Activated CD4-positive, alpha-beta T cell treated with anti-CD3 and anti-CD28 coated beads, Interleukin-2, amount 50 U/mL, for 16 hours (primary cell): ENCODE data around the gene MPHOSPH10.
"Not testable (repeated sequence)": the region's sequence is repeated elsewhere in the genome, so short reads cannot be mapped to it uniquely, and the experiment has no call there.

Experiments used
- DNase-seq: peaks from one replicate; pipeline ENCODE4 v3.0.0-alpha.2; 2020

MPHOSPH10 gene, protein sequence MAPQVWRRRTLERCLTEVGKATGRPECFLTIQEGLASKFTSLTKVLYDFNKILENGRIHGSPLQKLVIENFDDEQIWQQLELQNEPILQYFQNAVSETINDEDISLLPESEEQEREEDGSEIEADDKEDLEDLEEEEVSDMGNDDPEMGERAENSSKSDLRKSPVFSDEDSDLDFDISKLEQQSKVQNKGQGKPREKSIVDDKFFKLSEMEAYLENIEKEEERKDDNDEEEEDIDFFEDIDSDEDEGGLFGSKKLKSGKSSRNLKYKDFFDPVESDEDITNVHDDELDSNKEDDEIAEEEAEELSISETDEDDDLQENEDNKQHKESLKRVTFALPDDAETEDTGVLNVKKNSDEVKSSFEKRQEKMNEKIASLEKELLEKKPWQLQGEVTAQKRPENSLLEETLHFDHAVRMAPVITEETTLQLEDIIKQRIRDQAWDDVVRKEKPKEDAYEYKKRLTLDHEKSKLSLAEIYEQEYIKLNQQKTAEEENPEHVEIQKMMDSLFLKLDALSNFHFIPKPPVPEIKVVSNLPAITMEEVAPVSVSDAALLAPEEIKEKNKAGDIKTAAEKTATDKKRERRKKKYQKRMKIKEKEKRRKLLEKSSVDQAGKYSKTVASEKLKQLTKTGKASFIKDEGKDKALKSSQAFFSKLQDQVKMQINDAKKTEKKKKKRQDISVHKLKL

DNA sequence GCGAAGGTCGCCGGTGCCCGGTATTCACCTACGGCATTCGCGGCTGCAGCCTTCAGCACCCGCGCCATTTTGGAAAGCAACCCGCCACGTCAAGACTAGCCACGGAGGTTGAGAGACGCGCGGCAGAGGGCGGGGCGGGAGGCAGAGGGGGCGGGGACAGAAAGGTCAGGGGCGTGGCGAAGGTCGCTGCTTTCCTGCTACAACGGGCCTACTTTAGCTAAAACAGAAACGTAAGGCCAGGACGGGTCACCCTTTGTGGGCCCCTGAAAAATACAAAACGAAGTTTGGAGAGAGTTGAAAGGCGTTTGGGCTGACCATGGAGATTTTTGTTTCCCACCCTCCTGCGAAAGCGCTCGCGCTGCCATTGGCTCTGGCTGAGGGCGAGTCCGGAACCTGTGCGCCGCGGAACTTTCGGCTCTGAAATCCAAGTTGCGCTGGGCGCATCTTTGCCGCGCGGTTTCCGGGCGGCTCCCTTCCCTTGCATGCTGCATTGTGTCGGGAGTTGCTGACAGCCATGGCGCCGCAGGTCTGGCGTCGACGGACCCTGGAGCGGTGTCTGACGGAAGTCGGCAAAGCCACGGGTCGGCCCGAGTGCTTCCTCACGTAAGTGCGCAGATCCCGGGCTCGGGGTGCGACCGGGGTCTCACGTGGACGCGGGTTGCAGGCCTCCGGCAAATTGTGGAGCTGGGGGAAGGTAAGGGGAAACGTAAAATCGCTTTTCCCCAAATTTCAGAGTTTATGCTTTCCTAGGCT is at the start of gene MPHOSPH10, which contains the start of gene MCEE:
Gene MPHOSPH10, plus strand, starts transcription at position 483 of the 753 bp plus-strand sequence. Its CDS starts 32 bp downstream, at position 515.
Gene MCEE, minus strand, starts transcription at position 78 of the 753 bp plus-strand sequence. Its CDS starts 10 bp downstream, at position 68.
- peak; percentile 93 for DNase-seq

DNA sequence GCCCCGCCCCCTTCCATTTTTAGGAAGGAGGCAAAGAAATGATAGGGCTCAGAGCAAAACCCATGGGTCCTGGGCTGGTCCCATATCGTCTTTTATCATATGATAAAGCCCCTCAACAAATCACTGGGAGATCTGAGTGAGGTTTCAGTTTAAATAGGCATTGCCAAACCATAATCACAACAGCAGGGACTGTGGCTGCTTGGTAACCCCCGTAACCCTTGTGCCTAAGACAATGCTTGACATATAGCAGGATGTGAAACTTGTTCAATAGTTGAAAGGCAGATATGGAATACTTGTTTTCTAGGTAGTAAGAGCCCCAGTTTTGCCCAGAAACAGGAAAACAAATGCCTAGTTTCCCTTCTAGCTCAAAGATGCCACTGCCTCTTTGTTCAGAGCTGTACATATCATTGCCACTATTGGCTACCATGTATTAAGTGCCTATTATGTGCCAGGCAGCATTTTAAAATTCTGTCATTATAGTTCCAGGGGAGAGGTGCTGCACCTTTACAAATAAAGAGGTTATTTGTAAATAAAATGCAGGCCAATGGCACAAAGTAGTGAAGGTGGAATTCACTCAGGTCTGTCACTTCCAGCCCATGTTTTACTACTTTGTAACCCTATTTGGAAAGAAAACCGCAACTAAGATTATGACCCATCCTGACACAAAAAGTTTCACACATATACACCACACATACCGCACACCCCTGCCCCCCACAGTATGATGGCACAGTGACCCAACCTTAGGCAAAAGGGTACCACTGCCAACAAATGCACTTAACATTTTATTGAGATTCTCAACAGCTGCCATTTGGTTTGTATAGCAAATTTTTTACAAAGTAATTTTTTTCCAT is 47.8 kb upstream of the MPHOSPH10 start:
- peak; percentile 88 for DNase-seq

DNA sequence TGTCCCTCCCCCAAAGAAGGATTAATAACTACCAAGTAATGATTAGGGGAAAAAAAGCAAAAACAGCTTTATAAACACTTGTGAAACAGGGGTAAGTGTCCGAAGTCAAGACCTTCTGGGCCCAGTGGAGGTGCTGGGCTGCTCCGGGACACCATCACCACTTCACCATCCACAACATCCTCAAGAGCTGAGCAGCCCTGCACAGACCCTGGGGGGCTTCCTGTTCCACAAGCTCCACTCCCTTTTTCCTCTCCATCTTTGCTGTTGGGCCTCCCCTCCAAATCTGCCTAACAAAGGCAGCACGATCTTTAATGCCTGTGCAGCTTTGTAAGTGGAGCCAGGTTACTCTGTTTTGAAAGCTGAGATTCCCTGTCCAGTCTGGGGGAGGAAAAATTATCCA is 47.1 kb upstream of the MPHOSPH10 start:
- DNase-seq, result not testable (repeated sequence)

DNA sequence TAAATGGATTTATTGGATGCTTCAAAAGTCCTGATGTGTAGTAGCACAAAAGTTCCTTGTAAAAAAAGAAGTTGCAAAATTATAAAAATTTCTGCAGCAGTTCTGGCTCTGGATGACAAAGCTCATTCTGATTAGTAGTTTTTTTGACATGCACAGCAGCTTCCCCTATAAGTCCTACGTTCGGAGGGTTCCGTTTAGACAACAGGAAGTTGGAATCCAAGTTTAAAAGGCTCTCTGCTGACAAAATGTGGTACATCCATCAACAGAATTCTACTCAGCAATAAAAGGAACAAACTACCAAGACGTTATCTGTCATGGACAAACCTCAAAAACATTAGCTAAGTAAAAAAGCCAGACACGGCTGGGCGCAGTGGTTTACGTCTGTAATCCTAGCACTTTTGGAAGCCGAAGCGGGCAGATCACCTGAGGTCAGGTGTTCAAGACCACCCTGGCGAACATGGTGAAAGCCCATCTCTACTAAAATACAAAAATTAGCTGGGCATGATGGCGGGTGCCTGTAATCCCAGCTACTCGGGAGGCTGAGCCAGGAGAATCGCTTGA is 46.6 kb upstream of the MPHOSPH10 start:
- DNase-seq, result not testable (repeated sequence)

DNA sequence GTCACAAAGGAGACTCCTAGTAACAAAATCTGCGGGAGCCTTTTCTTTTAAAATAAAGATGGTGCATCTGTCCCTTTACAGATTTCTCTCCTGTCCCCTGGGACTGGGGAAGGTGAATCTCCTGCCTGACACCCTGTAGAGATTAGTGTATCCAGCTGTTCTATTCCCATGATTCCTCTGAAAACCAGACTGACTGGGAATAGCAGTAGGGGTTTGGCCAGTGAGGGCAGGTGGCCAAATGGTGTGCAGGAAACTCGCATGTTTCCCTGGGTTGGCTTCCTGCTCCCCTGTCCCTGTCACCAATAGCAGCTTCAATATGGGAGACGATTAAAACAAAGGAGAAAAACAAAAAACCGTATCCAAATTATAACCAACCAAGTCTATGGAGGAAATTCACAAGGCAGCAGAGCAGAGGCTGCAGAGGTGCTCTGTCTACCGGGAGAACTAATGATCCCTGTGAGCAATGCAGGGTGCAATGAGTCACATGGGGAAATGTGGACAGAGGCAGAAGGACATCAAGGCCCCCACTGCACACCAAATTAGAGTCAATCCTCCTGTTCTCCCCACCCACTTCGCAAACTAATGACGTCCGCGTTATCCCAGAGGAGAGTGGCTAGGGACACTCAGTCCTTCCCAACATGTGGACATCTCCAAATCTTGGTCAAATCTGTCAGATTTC is 45.0 kb upstream of the MPHOSPH10 start:
- DNase-seq, result not testable (repeated sequence)

DNA sequence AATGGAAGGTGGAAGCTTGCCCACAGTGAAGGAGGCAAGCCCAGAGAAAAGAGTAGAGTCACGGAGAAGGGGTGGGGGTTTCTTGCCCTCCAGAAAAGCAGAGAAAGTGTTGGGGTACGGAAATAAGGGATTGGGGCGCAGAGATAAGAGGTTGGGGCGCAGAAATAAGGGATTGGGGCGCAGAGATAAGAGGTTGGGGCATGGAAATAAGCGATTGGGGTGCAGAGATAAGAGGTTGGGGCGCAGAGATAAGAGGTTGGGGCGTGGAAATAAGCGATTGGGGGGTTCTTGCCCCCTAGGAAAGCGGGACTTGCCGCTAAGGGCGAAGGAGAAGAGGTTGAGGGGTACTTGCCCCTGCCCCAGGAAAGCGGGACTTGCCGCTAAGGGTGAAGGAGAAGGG is 41.0 kb upstream of the MPHOSPH10 start:
- not testable (repeated sequence) for DNase-seq

DNA sequence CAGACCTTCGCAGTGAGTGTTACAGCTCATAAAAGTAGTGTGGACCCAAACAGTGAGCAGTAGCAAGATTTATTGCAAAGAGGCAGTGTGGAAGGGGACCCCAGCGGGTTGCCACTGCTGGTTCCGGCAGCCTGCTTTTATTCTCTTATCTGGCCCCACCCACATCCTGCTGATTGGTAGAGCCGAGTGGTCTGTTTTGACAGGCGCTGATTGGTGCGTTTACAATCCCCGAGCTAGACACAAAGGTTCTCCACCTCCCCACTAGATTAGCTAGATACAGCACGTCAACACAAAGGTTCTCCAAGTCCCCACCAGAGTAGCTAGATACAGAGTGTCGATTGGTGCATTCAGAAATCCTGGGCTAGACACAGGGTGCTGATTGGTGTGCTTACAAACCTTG is 38.6 kb upstream of the MPHOSPH10 start:
- DNase-seq, result not testable (repeated sequence)

DNA sequence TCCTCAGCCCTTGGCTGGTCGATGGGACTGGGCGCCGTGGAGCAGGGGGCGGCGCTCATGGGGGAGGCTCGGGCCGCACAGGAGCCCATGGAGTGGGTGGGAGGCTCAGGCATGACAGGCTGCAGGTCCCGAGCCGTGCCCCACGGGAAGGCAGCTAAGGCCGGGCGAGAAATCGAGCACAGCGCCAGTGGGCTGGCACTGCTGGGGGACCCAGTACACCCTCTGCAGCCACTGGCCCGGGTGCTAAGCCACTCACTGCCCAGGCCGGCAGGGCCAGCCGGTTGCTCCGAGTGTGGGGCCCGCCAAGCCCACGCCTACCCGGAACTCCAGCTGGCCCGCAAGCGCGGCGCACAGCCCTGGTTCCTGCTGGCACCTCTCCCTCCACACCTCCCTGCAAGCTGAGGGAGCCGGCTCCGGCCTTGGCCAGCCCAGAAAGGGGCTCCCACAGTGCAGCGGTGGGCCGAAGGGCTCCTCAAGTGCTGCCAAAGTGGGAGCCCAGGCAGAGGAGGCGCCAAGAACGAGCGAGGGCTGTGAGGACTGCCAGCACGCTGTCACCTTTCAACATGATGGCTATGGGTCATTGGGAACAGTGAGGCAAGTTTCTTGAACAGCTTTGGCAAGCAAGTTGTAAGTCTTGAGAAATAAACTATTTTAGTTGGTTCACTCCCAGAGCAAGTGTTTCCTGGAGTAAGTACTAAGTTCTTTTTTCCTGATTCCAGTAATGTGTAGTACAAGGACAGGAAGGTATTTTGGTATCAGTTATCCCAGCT is 37.8 kb upstream of the MPHOSPH10 start:
- DNase-seq, result not testable (repeated sequence)

DNA sequence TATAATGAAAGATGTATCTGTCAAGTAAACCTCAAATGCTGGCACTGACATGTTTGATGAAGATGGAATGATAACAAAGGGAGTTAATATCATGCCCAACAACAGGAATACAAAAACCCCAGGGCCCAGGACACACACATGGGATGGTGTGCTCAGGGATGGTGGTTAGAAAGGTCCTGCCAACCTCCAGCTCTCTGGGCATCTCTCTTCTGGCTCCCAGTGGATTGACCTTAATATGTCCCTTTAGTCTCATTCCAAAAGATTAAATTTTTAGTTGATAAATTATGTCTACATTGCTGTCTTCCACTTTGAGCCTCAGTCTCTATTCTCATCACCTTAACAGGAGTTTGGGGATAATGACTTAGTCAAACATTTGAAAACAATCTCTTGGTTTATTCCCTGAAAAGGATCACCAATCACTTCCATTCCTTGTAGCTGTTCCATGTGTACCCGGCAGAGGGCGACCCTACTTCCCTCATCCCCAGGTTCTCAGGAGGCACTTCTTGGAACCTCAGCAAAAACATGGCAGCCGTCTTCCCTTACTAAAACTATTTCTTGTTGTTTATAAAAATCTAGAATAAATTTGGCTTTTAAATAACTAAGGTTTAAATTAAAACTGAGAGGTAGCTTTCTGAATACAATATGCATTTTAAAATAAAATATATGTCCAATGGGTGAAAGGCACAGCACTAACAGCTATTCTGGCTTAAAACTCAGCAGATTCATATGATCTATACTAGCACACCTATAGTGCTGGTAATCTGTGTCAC is 30.1 kb upstream of the MPHOSPH10 start:
- DNase-seq, result peak; percentile 46

DNA sequence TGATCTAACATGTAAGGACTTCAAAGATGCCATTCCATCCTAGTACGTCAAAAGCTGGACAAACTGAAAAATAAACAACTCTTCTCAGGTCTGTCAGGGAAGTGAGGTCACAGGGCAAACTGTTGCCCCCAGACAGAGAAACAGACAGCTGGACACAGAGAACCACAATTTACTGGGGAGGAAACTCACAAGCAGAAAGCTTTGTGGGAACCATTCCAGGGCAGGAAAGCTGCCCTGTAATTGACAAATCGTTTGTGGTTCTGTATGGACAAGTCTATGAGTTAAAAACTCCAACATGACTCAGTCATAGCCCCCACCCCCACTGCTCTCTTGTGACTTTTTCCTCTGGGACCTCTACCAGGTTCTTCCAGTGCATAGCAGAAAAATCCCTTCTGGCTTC is 28.8 kb upstream of the MPHOSPH10 start:
- DNase-seq, result no peak

DNA sequence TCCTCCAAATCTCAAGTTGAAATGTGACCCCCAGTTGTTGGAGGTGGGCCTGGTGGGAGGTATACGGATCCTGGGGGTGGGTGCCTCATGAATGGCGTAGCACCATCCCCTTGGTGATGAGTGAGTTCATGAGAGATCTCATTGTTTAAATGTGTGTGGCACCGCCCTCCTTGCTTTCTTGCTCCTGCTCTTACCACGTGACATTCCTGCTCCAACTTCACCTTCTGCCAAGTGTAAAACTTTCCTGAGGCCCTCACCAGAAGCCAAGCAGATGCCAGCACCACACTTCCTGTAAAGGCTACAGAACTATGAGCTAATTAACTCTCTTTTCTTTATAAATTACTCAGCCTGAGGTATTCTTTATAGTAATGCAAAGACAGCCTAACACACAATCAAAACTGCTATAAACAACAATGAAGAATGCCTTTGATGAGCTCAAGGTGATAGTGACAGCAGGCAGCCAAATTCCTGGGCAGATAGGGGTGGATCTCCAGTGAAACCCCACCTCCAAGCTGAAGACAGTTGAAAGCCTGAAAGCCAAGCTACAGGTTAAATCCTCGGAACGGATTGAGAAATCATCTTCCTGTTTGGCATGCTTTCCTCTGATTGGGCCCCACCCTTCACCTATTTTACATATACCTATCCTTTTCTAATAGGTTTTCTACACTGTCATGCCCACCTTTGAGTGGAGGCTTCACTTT is 27.3 kb upstream of the MPHOSPH10 start:
- DNase-seq, result no peak

DNA sequence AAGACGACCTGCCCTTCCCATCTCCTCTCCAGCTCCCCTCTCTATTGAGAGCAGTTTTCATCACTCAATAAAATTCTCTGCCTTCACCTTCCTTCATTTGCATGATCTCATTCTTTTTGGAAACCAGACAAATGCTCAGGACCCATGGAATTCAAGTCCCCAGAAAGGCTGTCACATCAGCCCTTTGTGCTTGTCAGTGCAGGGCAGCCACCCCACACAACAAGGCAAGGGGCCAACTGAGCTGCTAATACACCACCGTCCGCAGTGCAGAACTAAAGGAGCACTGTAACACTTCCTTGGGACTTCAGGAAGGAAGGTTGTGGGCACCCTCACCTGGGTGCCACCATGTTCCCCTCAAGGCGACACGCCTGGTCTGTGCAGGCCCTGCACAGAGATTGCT is 26.6 kb upstream of the MPHOSPH10 start:
- no peak for DNase-seq

DNA sequence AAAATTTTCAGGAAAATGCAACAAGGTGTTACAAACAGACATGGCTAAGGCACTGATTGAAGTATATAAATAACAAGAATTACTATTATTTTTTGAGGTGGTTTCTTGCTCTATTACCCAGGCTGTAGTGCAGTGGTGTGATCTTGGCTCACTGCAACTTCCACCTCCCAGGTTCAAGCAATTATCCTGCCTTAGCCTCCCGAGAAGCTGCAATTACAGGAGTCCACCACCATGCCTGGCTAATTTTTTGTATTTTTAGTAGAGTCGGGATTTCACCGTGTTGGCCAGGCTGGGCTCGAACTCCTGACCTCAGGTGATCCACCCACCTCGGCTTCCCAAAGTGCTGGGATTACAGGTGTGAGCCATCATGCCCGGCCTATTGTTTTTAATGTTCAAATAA is 24.0 kb upstream of the MPHOSPH10 start:
- DNase-seq, result not testable (repeated sequence)

DNA sequence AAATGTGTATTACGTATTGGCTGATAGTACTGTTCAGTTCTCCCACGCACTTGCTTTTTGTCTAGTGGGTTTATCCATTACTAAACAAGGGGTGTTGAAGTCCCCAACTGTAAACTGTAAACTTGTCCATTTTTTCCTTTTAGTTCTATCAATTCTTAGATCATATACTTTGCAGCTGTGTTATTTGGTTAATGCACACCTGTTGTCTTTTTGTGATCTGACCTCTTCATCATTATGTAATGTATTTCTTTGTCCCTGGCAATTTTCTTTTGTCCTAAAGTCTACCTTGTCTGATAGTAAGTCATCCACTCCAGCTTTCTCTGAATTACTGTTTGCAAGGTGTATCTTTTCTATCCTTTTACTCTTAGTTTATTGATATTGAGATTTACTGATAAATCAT is 22.3 kb upstream of the MPHOSPH10 start:
- DNase-seq, result no peak

DNA sequence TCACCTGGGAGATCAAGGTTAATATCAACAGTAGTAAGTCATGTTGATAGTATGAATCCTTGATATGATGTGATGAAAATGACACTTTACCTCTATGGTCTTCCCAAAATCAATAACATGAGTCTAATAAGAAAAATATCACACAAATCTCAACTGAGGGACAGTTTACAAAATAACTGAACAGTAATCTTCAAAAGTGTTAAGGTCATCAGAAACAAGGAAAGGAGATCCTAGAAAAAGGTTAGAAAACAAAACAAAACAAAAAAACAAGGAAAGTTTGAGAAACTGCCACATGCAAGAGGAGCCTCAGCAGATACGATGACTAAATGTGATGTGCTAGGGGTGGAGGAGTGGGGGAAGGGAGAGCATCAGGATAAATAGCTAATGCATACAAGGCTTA is 16.6 kb upstream of the MPHOSPH10 start:
- DNase-seq, result no peak

DNA sequence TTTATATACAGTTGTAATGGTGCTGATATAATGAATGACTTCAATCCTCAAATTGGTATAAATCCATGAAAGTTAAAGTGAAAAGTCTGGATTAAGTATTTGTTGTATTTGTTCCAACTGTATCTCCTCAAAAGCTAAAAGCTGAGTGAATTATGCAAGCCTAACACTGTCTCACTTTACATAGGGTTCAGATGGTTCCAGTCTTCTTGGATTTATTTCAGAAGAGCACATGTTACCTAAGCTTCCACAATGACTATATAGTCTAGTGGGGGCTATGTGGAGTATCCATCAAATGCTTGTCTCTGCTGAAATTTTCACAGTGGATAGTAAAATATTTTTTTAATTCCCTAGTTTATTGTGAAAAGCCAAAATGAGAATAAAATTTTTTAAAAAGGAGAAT is 13.4 kb upstream of the MPHOSPH10 start:
- no peak for DNase-seq

DNA sequence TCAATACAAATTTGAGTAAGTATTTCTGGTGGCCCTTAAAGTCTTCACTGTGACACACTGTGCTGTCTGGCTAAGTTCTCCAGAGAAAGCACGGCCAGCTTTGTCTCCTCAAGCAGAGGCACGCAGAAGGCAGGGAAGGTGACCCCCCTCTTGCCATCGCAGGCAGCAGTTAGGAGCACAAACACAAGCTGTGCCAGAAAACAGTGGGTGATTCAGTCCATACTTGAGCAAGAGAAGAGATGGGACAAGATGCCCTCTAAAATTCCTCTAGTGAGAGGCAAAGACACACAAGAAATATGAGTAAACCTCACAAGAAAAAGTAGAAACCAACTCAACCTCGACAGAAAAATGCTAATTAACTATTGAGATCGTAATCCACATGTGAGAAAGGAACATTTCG is 10.2 kb upstream of the MPHOSPH10 start:
- no peak for DNase-seq

DNA sequence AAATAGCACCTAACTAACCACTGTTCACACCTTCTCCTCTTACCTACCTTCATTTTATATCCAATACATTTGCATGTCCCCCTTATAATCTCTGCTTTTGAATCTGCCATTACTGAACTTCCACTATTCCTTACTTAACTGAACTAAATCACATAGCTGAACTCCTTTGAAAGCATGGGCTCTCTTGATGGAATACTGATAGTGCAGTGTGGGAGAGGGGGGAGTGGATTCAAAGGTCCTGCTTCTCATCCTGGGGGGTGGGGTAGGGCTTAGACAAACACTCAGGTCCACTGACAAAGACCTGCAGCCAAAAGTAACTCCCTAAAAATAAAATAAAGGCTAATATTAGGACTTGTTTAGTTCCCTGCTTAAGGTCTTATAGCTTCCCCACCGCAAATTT is 9.0 kb upstream of the MPHOSPH10 start:
- DNase-seq, result no peak
